AG04450 (cell line): Measurements from ENCODE around the gene BCL7A. TPM values are rescaled to one million over a fixed set of nuclear protein-coding genes. Genes with fewer than 3 reads are reported as not detected.

Source experiments
- CTCF ChIA-PET: fragments of 300-600, 350-600 bp; formaldehyde crosslinking; extraction: SDS; loops from one replicate; lab custom pipeline; 2022; ENCODE audit warnings: antibody characterized with exemption, inconsistent platforms; lab: Charles Lee
- POLR2A ChIA-PET: fragments of 350-600 bp; formaldehyde crosslinking; extraction: SDS; loops from one replicate; lab custom pipeline; 2021; ENCODE audit warnings: antibody characterized with exemption, inconsistent platforms; lab: Yijun Ruan, JAX
- DNase-seq: peaks from one replicate; pipeline ENCODE4 v3.0.0-alpha.2; 2011; ENCODE audit warnings: low read depth, low spot score
- H3K27ac ChIP-seq: one replicate; pipeline ENCODE4 v1.5.1; 2012; ENCODE audit warnings: low read depth, low read length, control low read depth
- H3K27me3 ChIP-seq: one replicate; pipeline ENCODE4 v1.6.0; 2012; ENCODE audit warnings: low read length; ENCODE audit not compliant: control insufficient read depth, insufficient read depth
- H3K4me3 ChIP-seq: 2 replicates; pipeline ENCODE4 v1.5.1; 2011; ENCODE audit warnings: mild to moderate bottlenecking, low read depth, low read length, control low read depth
- H3K9me3 ChIP-seq: 2 replicates; pipeline ENCODE4 v1.5.1; 2012; ENCODE audit warnings: low read length; ENCODE audit not compliant: control insufficient read depth, insufficient read depth
- polyA plus RNA-seq: library from polyadenylated mRNA; depleted of rRNA; stranded (reverse); fragments of >200 nt; gene quantifications from 2 replicates; pipeline ENCODE4 v1.2.3, GENCODE V29; 2011
- TF ChIP-seq, protein P1 (sequence below): IDR thresholded peaks from 2 replicates; pipeline ENCODE4 v1.5.1; 2011; ENCODE audit warnings: low read depth, low read length, control low read depth, inconsistent platforms

Gene BCL7A
- polyA plus RNA-seq, 1 experiment: 4.4 TPM

DNA sequence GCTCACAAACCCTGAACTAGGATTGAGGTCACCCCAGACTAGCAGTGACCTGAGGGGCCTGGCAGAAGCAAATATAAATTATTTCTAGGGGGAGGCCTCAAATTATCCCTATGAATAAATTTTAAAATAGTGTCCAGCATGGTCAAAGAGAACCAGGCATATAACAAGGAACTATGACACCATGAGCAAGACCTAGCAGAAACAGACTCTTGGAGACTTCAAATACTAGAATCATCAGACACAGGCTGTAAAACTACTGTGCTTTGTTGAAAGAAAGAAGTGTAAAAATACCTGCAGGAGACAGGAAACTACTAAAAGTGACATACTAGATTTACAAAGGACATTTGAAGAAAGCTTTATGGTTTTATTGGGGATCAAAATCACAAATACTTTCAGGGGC, 3.2 kb upstream of the BCL7A start:
- ChIA-PET POLR2A (no interaction called here), CTCF (no interaction called here)
- DNase-seq: no peak
- Histone ChIP-seq H3K9me3 (peaks cover 4% of the 10 kb centered on the region), H3K27ac (no peak overlapping the region), H3K4me3 (no peak overlapping the region), H3K27me3 (no peaks in the 10 kb centered on the region)
- TF ChIP-seq, protein P1, sequence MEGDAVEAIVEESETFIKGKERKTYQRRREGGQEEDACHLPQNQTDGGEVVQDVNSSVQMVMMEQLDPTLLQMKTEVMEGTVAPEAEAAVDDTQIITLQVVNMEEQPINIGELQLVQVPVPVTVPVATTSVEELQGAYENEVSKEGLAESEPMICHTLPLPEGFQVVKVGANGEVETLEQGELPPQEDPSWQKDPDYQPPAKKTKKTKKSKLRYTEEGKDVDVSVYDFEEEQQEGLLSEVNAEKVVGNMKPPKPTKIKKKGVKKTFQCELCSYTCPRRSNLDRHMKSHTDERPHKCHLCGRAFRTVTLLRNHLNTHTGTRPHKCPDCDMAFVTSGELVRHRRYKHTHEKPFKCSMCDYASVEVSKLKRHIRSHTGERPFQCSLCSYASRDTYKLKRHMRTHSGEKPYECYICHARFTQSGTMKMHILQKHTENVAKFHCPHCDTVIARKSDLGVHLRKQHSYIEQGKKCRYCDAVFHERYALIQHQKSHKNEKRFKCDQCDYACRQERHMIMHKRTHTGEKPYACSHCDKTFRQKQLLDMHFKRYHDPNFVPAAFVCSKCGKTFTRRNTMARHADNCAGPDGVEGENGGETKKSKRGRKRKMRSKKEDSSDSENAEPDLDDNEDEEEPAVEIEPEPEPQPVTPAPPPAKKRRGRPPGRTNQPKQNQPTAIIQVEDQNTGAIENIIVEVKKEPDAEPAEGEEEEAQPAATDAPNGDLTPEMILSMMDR: no peak

DNA sequence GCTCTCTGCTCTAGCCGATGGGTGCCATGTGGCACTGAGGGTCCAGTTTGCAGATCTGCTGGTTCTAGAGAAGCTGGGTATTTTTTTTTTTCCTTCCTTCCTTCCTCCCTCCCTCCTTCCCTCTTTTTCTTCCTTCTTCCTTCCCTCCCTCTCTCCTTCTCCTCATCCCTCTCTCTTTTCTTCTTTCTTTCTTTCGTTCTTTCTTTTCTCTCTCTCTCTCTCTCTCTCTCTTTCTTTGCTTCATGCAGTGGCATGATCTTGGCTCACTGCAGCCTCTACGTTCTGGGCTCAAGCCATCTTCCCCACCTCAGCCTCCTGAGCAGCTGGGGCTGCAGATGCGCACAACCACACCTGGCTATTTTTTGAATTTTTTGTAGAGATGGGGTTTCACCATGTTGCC, 2.7 kb upstream of the BCL7A start:
- Histone ChIP-seq H3K4me3 (no peak overlapping the region), H3K27me3 (no peaks in the 10 kb centered on the region), H3K27ac (no peak overlapping the region), H3K9me3 (peaks cover 4% of the 10 kb centered on the region)
- CTCF ChIA-PET: no interaction called here
- no peak for DNase-seq
- POLR2A ChIA-PET: no interaction called here
- TF ChIP-seq, protein P1: no peak

DNA sequence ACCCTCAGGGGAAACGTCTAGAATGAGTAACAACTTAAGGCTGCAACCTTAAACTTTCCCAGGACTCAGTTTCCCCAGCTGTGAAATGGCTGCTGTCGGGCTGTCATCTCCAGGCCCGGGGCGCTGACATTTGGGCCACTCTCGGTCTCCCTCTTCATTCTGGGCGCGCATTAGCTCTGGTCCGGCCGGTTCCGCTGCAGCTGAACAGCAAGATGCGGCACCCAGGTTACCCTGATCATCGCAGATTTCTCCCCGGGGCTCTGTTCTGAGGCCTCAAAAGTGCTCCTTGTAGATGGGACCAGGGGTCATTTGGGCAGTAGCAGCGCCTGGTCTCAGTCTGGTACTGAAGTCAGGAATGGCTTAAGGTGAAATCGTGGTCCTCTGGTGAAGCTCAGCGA, 890 bp upstream of the BCL7A start:
- no peak for DNase-seq
- ChIA-PET POLR2A (no interaction called here), CTCF (no interaction called here)
- H3K4me3 ChIP-seq: peak overlapping the region; percentile 62
- TF ChIP-seq, protein P1: no peak
- peaks cover 4% of the 10 kb centered on the region for H3K9me3 ChIP-seq
- H3K27me3 ChIP-seq: no peaks in the 10 kb centered on the region
- peak overlapping the region; percentile 21 for H3K27ac ChIP-seq

DNA sequence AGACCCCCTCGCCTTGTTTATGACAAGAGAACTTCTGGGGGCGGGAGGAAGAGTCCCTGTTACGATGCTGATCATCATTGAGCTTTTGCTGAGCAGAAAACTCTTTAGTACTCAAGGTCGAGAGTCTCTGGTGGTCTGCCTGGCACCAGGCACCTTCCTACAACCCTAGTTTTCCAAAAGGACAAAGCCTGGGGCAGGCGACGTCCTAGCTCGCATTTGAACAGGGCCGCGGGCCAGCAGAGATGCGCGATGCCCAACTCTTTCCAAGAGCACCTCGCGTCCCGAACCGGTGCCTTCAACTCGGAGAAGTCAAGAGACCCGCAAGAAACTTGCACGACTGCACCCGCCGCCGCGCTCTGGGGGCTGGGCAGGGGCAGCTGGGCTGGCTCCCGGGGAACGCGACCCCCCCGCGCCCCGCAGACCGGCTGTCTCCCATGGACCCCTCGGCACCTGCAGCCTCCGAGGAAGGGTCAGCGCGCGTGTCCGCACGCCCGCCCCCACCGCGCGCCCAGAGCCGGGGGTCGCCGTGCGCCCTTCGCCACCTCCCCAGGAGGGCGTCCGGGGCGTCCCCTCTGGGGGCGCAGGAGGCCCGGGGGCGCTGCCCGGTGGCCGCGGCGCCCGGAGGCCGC, 377 bp upstream of the BCL7A start:
- DNase-seq: no peak
- H3K9me3 ChIP-seq: peaks cover 4% of the 10 kb centered on the region
- POLR2A ChIA-PET: interaction anchor here (0.6 kb wide), 1 partner anchor 514 kb away, joined by 3 read pairs; no protein-coding TSS in a partner anchor
- H3K27ac ChIP-seq: peak overlapping the region; percentile 21
- TF ChIP-seq, protein P1: no peak
- H3K4me3 ChIP-seq: peak overlapping the region; percentile 62
- CTCF ChIA-PET: no interaction called here
- no peaks in the 10 kb centered on the region for H3K27me3 ChIP-seq

DNA sequence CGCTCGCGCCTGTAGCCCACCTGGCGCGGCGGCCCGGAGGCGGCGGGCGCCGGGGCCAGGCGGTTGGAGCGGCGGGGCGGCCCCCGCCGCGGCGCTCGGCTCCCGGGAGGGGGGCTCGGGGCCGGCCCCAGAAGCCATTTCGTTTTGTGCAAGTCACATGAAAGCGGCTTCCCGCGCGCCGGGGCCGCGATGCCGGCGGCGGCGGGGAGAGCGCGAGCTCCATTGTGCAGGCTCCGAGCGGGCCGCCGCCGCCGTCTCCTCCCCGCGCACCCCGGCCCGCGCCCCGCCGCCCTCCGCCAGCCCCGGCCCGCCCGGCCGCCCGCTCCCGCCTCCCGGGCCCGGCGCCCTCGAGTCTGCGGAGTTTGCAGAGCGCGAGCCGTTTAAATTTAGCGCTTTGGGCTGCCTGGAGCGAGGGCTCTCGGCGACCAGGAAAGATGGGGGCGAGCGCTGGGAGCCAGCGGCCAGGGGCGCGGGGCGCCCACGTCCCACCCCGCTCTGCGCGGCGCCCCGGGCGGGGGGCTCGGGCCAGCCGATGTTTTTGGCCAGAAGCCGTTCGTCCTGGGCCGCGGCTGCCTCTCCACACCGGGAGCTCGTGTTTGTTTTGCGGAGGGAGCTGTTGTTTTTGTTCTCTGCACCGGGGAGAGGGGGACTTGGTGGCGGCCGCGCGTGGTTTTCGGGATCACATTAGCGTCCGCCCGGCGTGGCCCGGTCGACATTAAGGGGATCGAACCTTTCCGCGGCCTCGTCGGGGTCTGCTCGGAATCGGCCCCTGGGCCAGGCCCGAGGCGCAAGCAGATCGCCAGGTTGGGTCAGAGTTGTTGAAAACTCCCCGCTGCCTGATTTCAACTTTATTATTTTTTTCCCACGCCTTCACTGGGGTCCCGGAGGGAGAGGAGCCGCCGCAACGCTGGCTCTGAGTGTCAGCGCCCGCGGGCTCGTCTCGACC, 982 bp downstream of the BCL7A start:
- ChIA-PET POLR2A (interaction anchor here (0.5 to 2.6 kb wide), 5 partner anchors 25 to 216 kb away, joined by 3 to 11 read pairs (median 6); no protein-coding TSS in a partner anchor), CTCF (interaction anchor here (1.0 to 1.3 kb wide), 2 partner anchors 104 to 227 kb away, joined by 3 to 8 read pairs; partner anchors contain the start of gene CFAP251)
- no peaks in the 10 kb centered on the region for H3K27me3 ChIP-seq
- TF ChIP-seq, protein P1: no peak
- DNase-seq: no peak
- peak overlapping the region; percentile 62 for H3K4me3 ChIP-seq
- peaks cover 4% of the 10 kb centered on the region for H3K9me3 ChIP-seq
- peak overlapping the region; percentile 75 for H3K27ac ChIP-seq
